Endometrial microvascular endothelial cells (primary cell): Measurements from ENCODE around the gene SURF1. TPM values are rescaled to one million over a fixed set of nuclear protein-coding genes. Genes with fewer than 3 reads are reported as not detected.

Source experiments
- in situ Hi-C: cut with HindIII; loops from 2 replicates; pipeline ENCODE4 v1.10.0; 2017; ENCODE audit warnings: low sequenced_read_pairs, low pct_unique_long_range_greater_than_20kb; ENCODE audit errors: inconsistent ontology term
- total RNA-seq: library from RNA; depleted of rRNA; stranded (reverse); fragments of >200 nt; gene quantifications from one replicate; pipeline ENCODE4 v1.2.3, GENCODE V29; 2015; ENCODE audit errors: inconsistent ontology term

The SURF1 gene
- total RNA-seq, 1 donor from 2014 or later: 14.4 TPM

GRCh38 chr9:133304477-133305377 lies 51.6 kb downstream of the SURF1 start:
- in situ Hi-C loops: no loop called here

- in situ Hi-C loops: no loop called here
Measured at GRCh38 chr9:133304158-133304470, 52.2 kb downstream of the SURF1 start.

- in situ Hi-C loops: no loop called here
Measured at GRCh38 chr9:133303266-133304157, 52.8 kb downstream of the SURF1 start.

Other genes starting within 250 kb of the SURF1 start
- gene RALGDS, start 235.2 kb downstream of the SURF1 start, total RNA-seq: 17.6 TPM
- gene GBGT1, start 192.6 kb downstream of the SURF1 start, total RNA-seq: 0.37 TPM
- gene OBP2B, start 147.2 kb downstream of the SURF1 start, total RNA-seq: not detected
- gene ABO, start 81.3 kb downstream of the SURF1 start, total RNA-seq: not detected
- 24.1 TPM for gene SURF6, start 20.3 kb downstream of the SURF1 start, total RNA-seq
- gene MED22, start 8.4 kb downstream of the SURF1 start, total RNA-seq: 20.3 TPM
- 2,760 TPM for gene RPL7A, start 8.3 kb downstream of the SURF1 start, total RNA-seq
- 15.1 TPM for gene SURF2, start 63 bp upstream of the SURF1 start, total RNA-seq
- 299 TPM for gene SURF4, start 19.6 kb upstream of the SURF1 start, total RNA-seq
- gene STKLD1, start 19.9 kb upstream of the SURF1 start, total RNA-seq: 0.19 TPM
- 18.7 TPM for gene REXO4, start 61.5 kb upstream of the SURF1 start, total RNA-seq
- gene ADAMTS13, start 65.9 kb upstream of the SURF1 start, total RNA-seq: 1.8 TPM
- gene CACFD1, start 103.5 kb upstream of the SURF1 start, total RNA-seq: 2.8 TPM
- 45.3 TPM for gene SLC2A6, start 122.6 kb upstream of the SURF1 start, total RNA-seq
- not detected for gene MYMK, start 168.5 kb upstream of the SURF1 start, total RNA-seq
- not detected for gene ADAMTSL2, start 178.2 kb upstream of the SURF1 start, total RNA-seq